Esophagus squamous epithelium (tissue), 5 donors: ENCODE results near the gene ANGPTL2. TPM values are rescaled to one million over a fixed set of nuclear protein-coding genes. Genes with fewer than 3 reads are reported as not detected.

ENCODE experiments used
- DNase-seq: peaks from one replicate; lab custom pipeline; 2025; lab: John Stamatoyannopoulos, UW
- H3K27ac ChIP-seq, 4 donors: fragments of 200-600 bp; sonication (generic); one replicate each; pipeline ENCODE4 v1.5.1; 2016 to 2019; ENCODE audit warnings: mild to moderate bottlenecking in 1 of 4
- H3K27me3 ChIP-seq, 4 donors: fragments of 200-600 bp; sonication (generic); 1 replicate in 3 of 4; 2 replicates in 1 of 4; pipeline versions ENCODE4 v1.5.1 to v1.6.0; 2017 to 2021; ENCODE audit warnings: antibody characterized with exemption in 1 of 4
- H3K36me3 ChIP-seq, 3 donors: fragments of 200-600 bp; sonication (generic); one replicate each; pipeline ENCODE4 v1.5.1; 2016 to 2019
- H3K4me1 ChIP-seq, 3 donors: fragments of 200-600 bp; sonication (generic); one replicate each; pipeline ENCODE4 v1.5.1; 2017 to 2019
- H3K4me3 ChIP-seq, 4 donors: fragments of 200-600 bp; sonication (generic); 1 replicate in 3 of 4; 2 replicates in 1 of 4; pipeline ENCODE4 v1.5.1; 2016 to 2019; ENCODE audit warnings: mild to moderate bottlenecking in 2 of 4, moderate library complexity in 1 of 4
- H3K9me3 ChIP-seq, 3 donors: fragments of 200-600 bp; sonication (generic); one replicate each; pipeline ENCODE4 v1.5.1; 2016 to 2019
- CTCF ChIP-seq, 6 experiments: fragments of 450-650 bp in 4 of 6; fragments of 200-600 bp in 2 of 6; sonication (generic) in 2 of 6; IDR thresholded peaks; one replicate each; pipeline ENCODE4 v1.5.1; 2016 to 2019; ENCODE audit warnings: antibody characterized with exemption in 6 of 6, mild to moderate bottlenecking in 4 of 6, moderate library complexity in 4 of 6
- POLR2A ChIP-seq, 4 donors: fragments of 450-650 bp; IDR thresholded peaks; one replicate each; pipeline ENCODE4 v1.6.1; 2017; ENCODE audit warnings: antibody characterized with exemption in 4 of 4, mild to moderate bottlenecking in 4 of 4, moderate library complexity in 3 of 4
- WGBS, 2 donors: methylation state at CpG; one replicate each; pipeline ENCODE4 v1.1.5; 2018; 5-methylcytosine and 5-hydroxymethylcytosine counted together
- intact Hi-C: fragments of 100-400 bp; cut with DNase I; formaldehyde crosslinking; loops from one replicate; pipeline ENCODE4 v1.15.0; 2022
- total RNA-seq, 4 donors: library from RNA; depleted of rRNA; stranded (reverse); fragments of >200 nt; gene quantifications; one replicate each; pipeline ENCODE4 v1.1.0, GENCODE V29; 2016
- donor health status: DM: yes; HTN: yes; CAD: no.

The ANGPTL2 gene
- total RNA-seq, 4 donors from 2014 or later: 2.4 to 24.6 (median 7.6) TPM

GRCh38 chr9:127099664-127100063 lies 22.8 kb downstream of the ANGPTL2 start:
- intact Hi-C loops: no loop called here
- Histone ChIP-seq H3K27me3 (no peaks in the 10 kb centered on the region), H3K4me1 (peaks cover 0 to 16% (median 0%) of the 10 kb centered on the region in 3 donors), H3K27ac (no peak overlapping the region), H3K4me3 (no peak overlapping the region), H3K36me3 (peaks cover 0 to 21% (median 0%) of the 10 kb centered on the region in 3 donors), H3K9me3 (no peaks in the 10 kb centered on the region)
- WGBS, 2 donors: 84 to 90% methylated on average over 3 of the region's 3 CpGs
- DNase-seq: no peak
- TF ChIP-seq POLR2A (IDR thresholded peaks at IDR 0.05) (no peak), CTCF (IDR thresholded peaks at IDR 0.05) (no peak)

- Histone ChIP-seq H3K4me1 (peaks cover 0 to 14% (median 0%) of the 10 kb centered on the region in 3 donors), H3K36me3 (peaks cover 0 to 18% (median 0%) of the 10 kb centered on the region in 3 donors), H3K27ac (no peak overlapping the region), H3K9me3 (no peaks in the 10 kb centered on the region), H3K4me3 (no peak overlapping the region), H3K27me3 (no peaks in the 10 kb centered on the region)
- TF ChIP-seq POLR2A (IDR thresholded peaks at IDR 0.05) (no peak), CTCF (IDR thresholded peaks at IDR 0.05) (no peak)
- intact Hi-C loops: no loop called here
- no peak for DNase-seq
- 81 to 83% methylated on average over 2 to 7 of the region's 7 CpGs for WGBS, 2 donors
Observed at GRCh38 chr9:127098916-127099553, 23.4 kb downstream of the ANGPTL2 start.

- DNase-seq: no peak
- Histone ChIP-seq H3K27me3 (no peaks in the 10 kb centered on the region), H3K4me1 (peaks cover 0 to 9% (median 0%) of the 10 kb centered on the region in 3 donors), H3K9me3 (no peaks in the 10 kb centered on the region), H3K4me3 (no peak overlapping the region), H3K36me3 (peaks cover 0 to 29% (median 0%) of the 10 kb centered on the region in 3 donors), H3K27ac (no peak overlapping the region)
- intact Hi-C loops: no loop called here
- 91 to 94% methylated on average over 5 of the region's 5 CpGs for WGBS, 2 donors
- TF ChIP-seq CTCF (IDR thresholded peaks at IDR 0.05): no peak
- TF ChIP-seq POLR2A (IDR thresholded peaks at IDR 0.05): no peak
Observed at GRCh38 chr9:127097683-127098082, 24.8 kb downstream of the ANGPTL2 start.

GRCh38 chr9:127096208-127096607 lies 26.2 kb downstream of the ANGPTL2 start:
- Histone ChIP-seq H3K4me3 (no peak overlapping the region), H3K36me3 (peaks cover 0 to 40% (median 0%) of the 10 kb centered on the region in 3 donors), H3K9me3 (no peaks in the 10 kb centered on the region), H3K27me3 (no peaks in the 10 kb centered on the region), H3K27ac (peak overlapping the region in 1 of 4 donors; percentile 16), H3K4me1 (peaks cover 0 to 9% (median 0%) of the 10 kb centered on the region in 3 donors)
- whole genome bisulfite sequencing, 2 donors: 81 to 96% methylated on average over 8 to 12 of the region's 13 CpGs
- no peak for TF ChIP-seq CTCF (IDR thresholded peaks at IDR 0.05)
- TF ChIP-seq POLR2A (IDR thresholded peaks at IDR 0.05): no peak
- intact Hi-C loops: no loop called here
- DNase-seq: no peak

GRCh38 chr9:127095411-127095810 lies 27.0 kb downstream of the ANGPTL2 start:
- intact Hi-C loops: no loop called here
- Histone ChIP-seq H3K27me3 (no peaks in the 10 kb centered on the region), H3K4me3 (no peak overlapping the region), H3K9me3 (no peaks in the 10 kb centered on the region), H3K4me1 (peaks cover 0 to 17% (median 4%) of the 10 kb centered on the region in 3 donors), H3K36me3 (peaks cover 0 to 38% (median 0%) of the 10 kb centered on the region in 3 donors), H3K27ac (peak overlapping the region in 1 of 4 donors; percentile 30)
- DNase-seq: no peak
- no peak for TF ChIP-seq CTCF (IDR thresholded peaks at IDR 0.05)
- TF ChIP-seq POLR2A (IDR thresholded peaks at IDR 0.05): no peak
- WGBS, 2 donors: 77 to 87% methylated on average over 5 of the region's 5 CpGs
